HepG2 (cell line): Measurements from ENCODE around the gene IL15RA. TPM values are rescaled to one million over a fixed set of nuclear protein-coding genes. Genes with fewer than 3 reads are reported as not detected.
A peak's percentile ranks its signal among the peaks of the same experiment; 100 is the strongest.
"Not testable (repeated sequence)": the region's sequence is repeated elsewhere in the genome, so short reads cannot be mapped to it uniquely, and the experiment has no call there.

Experiments
- ATAC-seq: fragments of 200-7000 bp; cut with Tn5 transposase; 3 replicates; pipeline ENCODE4 v1.9.1; 2020; ENCODE audit warnings: mild to moderate bottlenecking, moderate library complexity
- BruUV-seq: library from RNA; stranded (reverse); fragments of 400-500 nt; replicated peaks from 2 replicates; lab custom pipeline; 2021; lab: Mats Ljungman, UMichigan
- CTCF ChIA-PET: fragments of 300-600 bp; formaldehyde crosslinking; extraction: SDS; loops from one replicate; lab custom pipeline; 2021; ENCODE audit warnings: low total read pairs, inconsistent platforms, low intra/inter-chr PET ratio; lab: Yijun Ruan, JAX
- POLR2A ChIA-PET: fragments of 350-600 bp; sonication (Branson Sonifier 250); formaldehyde crosslinking; loops from one replicate; lab custom pipeline; 2020; ENCODE audit warnings: antibody characterized with exemption, inconsistent platforms; lab: Yijun Ruan, JAX
- DNase-seq: peaks from one replicate; pipeline ENCODE4 v3.0.0-alpha.2; 2015; ENCODE audit warnings: low spot score
- FAIRE-seq: peaks from 3 replicates; lab custom pipeline; 2011; peaks lifted over from hg19 to GRCh38; lab: Jason Lieb, UNC
- H2AFZ ChIP-seq: one replicate; pipeline ENCODE4 v1.6.1; 2011; ENCODE audit warnings: low read length, inconsistent platforms
- H3K27ac ChIP-seq: fragments of 300-600 bp; 3 replicates; pipeline ENCODE4 v1.8.0; 2011; ENCODE audit warnings: mixed run types, mild to moderate bottlenecking, mixed read lengths, low read length, inconsistent platforms; ENCODE audit not compliant: insufficient read depth; ENCODE audit errors: extremely low read length
- H3K27me3 ChIP-seq, 2 experiments: fragments of 200-600 bp in 1 of 2; 2 replicates in 1 of 2; 3 replicates in 1 of 2; pipeline versions ENCODE4 v1.6.0 to v1.8.0; 2011; ENCODE audit warnings: low read length in 2 of 2, mild to moderate bottlenecking in 2 of 2, moderate library complexity in 2 of 2, inconsistent platforms in 1 of 2; ENCODE audit not compliant: insufficient read depth in 2 of 2, control insufficient read depth in 1 of 2
- H3K36me3 ChIP-seq, 2 experiments: fragments of 200-600 bp in 1 of 2; replicated peaks in 1 of 2; 2 replicates in 1 of 2; 3 replicates in 1 of 2; pipeline versions ENCODE4 v1.5.1 to v1.8.0; 2011; ENCODE audit warnings: low read length in 2 of 2, inconsistent platforms in 1 of 2; ENCODE audit not compliant: insufficient read depth in 2 of 2, control insufficient read depth in 1 of 2
- H3K4me1 ChIP-seq: 2 replicates; pipeline ENCODE4 v1.5.1; 2012; ENCODE audit warnings: low read length, inconsistent platforms; ENCODE audit not compliant: insufficient read depth
- H3K4me2 ChIP-seq: 2 replicates; pipeline ENCODE4 v1.6.0; 2011; ENCODE audit warnings: low read depth, low read length, inconsistent platforms
- H3K4me3 ChIP-seq, 3 experiments: fragments of 200-600 bp in 1 of 3; sonication (generic), shearing (Covaris generic) in 1 of 3; replicated peaks in 1 of 3; 2 replicates each; pipeline ENCODE4 v1.5.1; 2011 to 2016; ENCODE audit warnings: low read length in 3 of 3, inconsistent platforms in 2 of 3, low read depth in 2 of 3, mild to moderate bottlenecking in 2 of 3, control low read depth in 1 of 3, mixed read lengths in 1 of 3; ENCODE audit not compliant: insufficient read depth in 1 of 3
- H3K79me2 ChIP-seq: one replicate; pipeline ENCODE4 v1.6.1; 2011; ENCODE audit warnings: low read length, inconsistent platforms; ENCODE audit not compliant: insufficient read depth
- H3K9ac ChIP-seq: 2 replicates; pipeline ENCODE4 v1.6.0; 2011; ENCODE audit warnings: mild to moderate bottlenecking, low read depth, low read length, inconsistent platforms; ENCODE audit not compliant: insufficient read depth
- H3K9me3 ChIP-seq: 2 replicates; pipeline ENCODE4 v1.5.1; 2012; ENCODE audit warnings: mild to moderate bottlenecking, low read length
- H4K20me1 ChIP-seq: 2 replicates; pipeline ENCODE4 v1.6.0; 2011; ENCODE audit warnings: inconsistent platforms, mild to moderate bottlenecking, low read length, moderate library complexity; ENCODE audit not compliant: insufficient read depth
- AKAP8 ChIP-seq: sonication (generic); formaldehyde crosslinking; IDR thresholded peaks from 2 replicates; pipeline ENCODE4 v1.5.1; 2020; ENCODE audit warnings: mild to moderate bottlenecking, missing genetic modification reagents
- FOXA1 ChIP-seq, 2 experiments: fragments of 450-650 bp in 1 of 2; sonication (generic) in 1 of 2; formaldehyde crosslinking in 1 of 2; IDR thresholded peaks; 2 replicates each; pipeline versions ENCODE4 v1.4.0 to v1.6.1; 2016 to 2020; ENCODE audit warnings: missing genetic modification reagents in 1 of 2
- SRF ChIP-seq: IDR thresholded peaks from 2 replicates; pipeline ENCODE4 v1.6.1; 2011; ENCODE audit warnings: mild to moderate bottlenecking, low read depth, low read length, moderate library complexity
- THYN1 ChIP-seq: sonication (generic); formaldehyde crosslinking; IDR thresholded peaks from 2 replicates; pipeline ENCODE4 v1.8.1; 2023; ENCODE audit warnings: low read depth, mild to moderate bottlenecking, moderate library complexity, missing genetic modification reagents, borderline replicate concordance
- ZNF644 ChIP-seq: IDR thresholded peaks from 2 replicates; pipeline ENCODE4 v1.6.1; 2016; ENCODE audit warnings: low read depth
- ZNF761 ChIP-seq: sonication (generic); formaldehyde crosslinking; conservative IDR thresholded peaks from 2 replicates; pipeline ENCODE4 v1.4.0; 2020; ENCODE audit warnings: mild to moderate bottlenecking, missing genetic modification reagents
- WGBS: methylation state at CpG from one replicate; pipeline ENCODE4 v1.1.6; 2017; ENCODE audit warnings: low lambda C conversion rate; 5-methylcytosine and 5-hydroxymethylcytosine counted together
- in situ Hi-C: cut with HindIII; loops from 2 replicates; pipeline ENCODE4 v1.10.0; 2017; ENCODE audit warnings: low pct_unique_long_range_greater_than_20kb; ENCODE audit not compliant: extremely low pct_ligation_motif_present
- intact Hi-C: fragments of 100-400 bp; cut with micrococcal nuclease; formaldehyde crosslinking; loops from one replicate; pipeline ENCODE4 v1.10.0; 2022; ENCODE audit not compliant: unreplicated experiment
- polyA plus RNA-seq, 8 experiments: library from polyadenylated mRNA; depleted of rRNA in 3 of 8; stranded (reverse) in 7 of 8; unstranded in 1 of 8; fragments of >200 nt; fragmentation: Illumina TruSeq in 4 of 8; extraction: Trizol in 4 of 8; gene quantifications; 2 replicates each; pipeline versions ENCODE4 v1.2.1 to v1.2.3, GENCODE V29; 2011 to 2016; ENCODE audit warnings: low read depth in 4 of 8, missing spikeins in 1 of 8, mixed read lengths in 1 of 8; ENCODE audit not compliant: insufficient read depth in 1 of 8
- total RNA-seq, 5 experiments: library from RNA; depleted of rRNA; stranded (reverse); fragments of >200 nt; fragmentation: Illumina TruSeq; extraction: Trizol; gene quantifications; 2 replicates each; pipeline ENCODE4 v1.2.3, GENCODE V29; 2016; ENCODE audit warnings: low read depth in 1 of 5

The IL15RA gene
- total and polyA plus RNA-seq, 2 of the 13 experiments (the other 11 are each of a cell fraction or from before 2014, with no cell fraction given): 0.53 to 0.77 TPM

DNA sequence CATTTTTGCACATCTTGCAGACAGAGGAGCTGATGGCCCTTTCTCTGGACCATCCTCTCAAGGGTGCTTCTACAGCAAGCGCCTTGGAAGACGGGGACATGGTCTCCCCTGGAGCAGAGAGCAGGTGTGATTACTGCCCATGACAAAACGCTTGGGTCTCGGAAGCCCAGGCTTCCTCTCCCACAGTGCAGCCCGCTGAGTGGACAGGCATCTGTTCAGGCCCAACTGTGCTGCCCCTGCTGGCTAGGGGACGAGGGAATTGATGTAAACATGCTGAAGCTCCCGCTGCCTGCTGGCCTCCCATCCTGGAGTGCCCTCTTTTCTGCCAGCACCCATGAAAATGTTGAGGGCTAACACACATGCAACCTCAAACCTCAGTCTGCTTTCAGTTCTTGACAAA, 14.3 kb downstream of the IL15RA start:
- BruUV-seq: no TSS peak
- in situ Hi-C loops: no loop called here
- no peaks in the 10 kb centered on the region for H3K79me2 ChIP-seq

DNA sequence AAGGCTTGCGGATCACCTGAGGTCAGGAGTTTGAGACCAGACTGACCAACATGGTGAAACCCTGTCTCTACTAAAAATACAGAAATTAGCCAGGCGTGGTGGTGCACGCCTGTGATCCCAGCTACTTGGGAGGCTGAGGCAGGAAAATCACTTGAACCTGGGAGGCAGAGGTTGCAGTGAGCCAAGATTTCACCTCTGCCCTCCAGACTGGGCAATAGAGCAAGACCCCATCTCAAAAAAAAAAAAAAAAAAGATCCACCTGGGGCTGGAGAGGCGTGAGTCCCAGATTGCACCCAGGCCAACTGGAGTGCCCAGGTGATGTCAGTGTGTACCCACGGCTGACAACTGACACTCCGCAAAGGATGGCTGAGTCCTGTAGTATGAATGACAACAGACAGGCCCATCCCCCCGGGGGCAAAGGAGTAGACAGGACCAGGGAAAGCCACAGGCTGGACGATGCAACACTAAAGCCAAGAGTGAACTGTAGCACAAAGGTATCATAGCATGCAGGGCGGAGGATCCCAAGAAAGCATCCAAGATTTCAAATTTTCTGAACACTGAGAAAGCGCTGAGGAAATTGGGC, 14.9 kb downstream of the IL15RA start:
- POLR2A ChIA-PET, H4K20me1 ChIP-seq, BruUV-seq, DNase-seq, intact Hi-C loops, ATAC-seq, CTCF ChIA-PET, H3K9me3 ChIP-seq, in situ Hi-C loops, H3K27me3 ChIP-seq, FAIRE-seq, H3K36me3 ChIP-seq, H3K4me1 ChIP-seq, H3K79me2 ChIP-seq, H3K9ac ChIP-seq, H3K4me3 ChIP-seq, H3K27ac ChIP-seq, H3K4me2 ChIP-seq, H2AFZ ChIP-seq: not testable (repeated sequence)
- 55% methylated on average over 10 of the region's 10 CpGs for WGBS

More for the DNA sequence above, 14.3 kb downstream of the IL15RA start:
- no peaks in the 10 kb centered on the region for H3K36me3 ChIP-seq
- no peaks in the 10 kb centered on the region for H3K9me3 ChIP-seq
- intact Hi-C loops: no loop called here
- peaks cover 0 to 1% of the 10 kb centered on the region in 2 experiments; a peak in 1 of 5 replicates for H3K27me3 ChIP-seq
- no peak overlapping the region for H3K4me3 ChIP-seq
- no peak overlapping the region for H3K27ac ChIP-seq
- DNase-seq (no peak), FAIRE-seq (no peak), ATAC-seq (peak; percentile 54; the same call in 2 of the 3 replicates)
- no peak overlapping the region for H2AFZ ChIP-seq
- WGBS: 57% methylated on average over 5 of the region's 7 CpGs
- H3K4me1 ChIP-seq: no peaks in the 10 kb centered on the region
- ChIA-PET CTCF (no interaction called here), POLR2A (no interaction called here)
- H3K9ac ChIP-seq: no peak overlapping the region
- no peak overlapping the region for H3K4me2 ChIP-seq
- TF ChIP-seq SRF (no peak), AKAP8 (no peak), FOXA1 (IDR thresholded peaks at IDR 0.05) (no peak), FOXA1 (CRISPR knock-in tag; IDR thresholded peaks at IDR 0.05) (peak; percentile 8; the same call in 1 of the 2 replicates), THYN1 (CRISPR knock-in tag) (no peak), ZNF761 (CRISPR knock-in tag) (no peak), ZNF644 (CRISPR knock-in tag) (no peak)
- no peaks in the 10 kb centered on the region for H4K20me1 ChIP-seq
